HEK293 (cell line): ENCODE results near the gene ZNF445.
A peak's percentile ranks its signal among the peaks of the same experiment; 100 is the strongest.

ENCODE experiments used
- CTCF ChIA-PET: fragments of 350-600 bp; formaldehyde crosslinking; extraction: SDS; loops from one replicate; lab custom pipeline; 2021; ENCODE audit warnings: antibody characterized with exemption; lab: Yijun Ruan, JAX
- POLR2A ChIA-PET: fragments of 300-600 bp; formaldehyde crosslinking; extraction: SDS; loops from one replicate; lab custom pipeline; 2020; ENCODE audit warnings: antibody characterized with exemption, inconsistent platforms; lab: Yijun Ruan, JAX
- H3K27ac ChIP-seq: fragments of 200-500 bp; sonication (Bioruptor generic); 2 replicates; pipeline ENCODE4 v1.5.1; 2014; ENCODE audit warnings: low read depth, low read length, control low read depth, inconsistent platforms; ENCODE audit errors: extremely low read depth
- H3K36me3 ChIP-seq, 2 experiments: fragments of 200-500 bp in 1 of 2; sonication (Bioruptor generic) in 1 of 2; 1 replicate in 1 of 2; 2 replicates in 1 of 2; pipeline ENCODE4 v1.5.1; 2014 to 2017; ENCODE audit warnings: inconsistent platforms in 2 of 2, low read length in 2 of 2; ENCODE audit not compliant: control insufficient read depth in 2 of 2, insufficient read depth in 1 of 2
- H3K4me1 ChIP-seq: fragments of 200-500 bp; sonication (Bioruptor generic); 2 replicates; pipeline ENCODE4 v1.5.1; 2014; ENCODE audit warnings: mild to moderate bottlenecking, low read length, inconsistent platforms; ENCODE audit not compliant: control insufficient read depth, insufficient read depth
- H3K4me3 ChIP-seq: 2 replicates; pipeline ENCODE4 v1.5.1; 2011; ENCODE audit warnings: low read depth, mild to moderate bottlenecking, control low read depth, low read length, moderate library complexity
- H3K9me3 ChIP-seq: fragments of 200-500 bp; sonication (Bioruptor generic); 2 replicates; pipeline ENCODE4 v1.5.1; 2014; ENCODE audit warnings: low read depth, low read length, inconsistent platforms; ENCODE audit not compliant: control insufficient read depth, insufficient read depth
- GLI2 ChIP-seq: fragments of 450-650 bp; formaldehyde crosslinking; IDR thresholded peaks from 2 replicates; pipeline ENCODE4; 2017; ENCODE audit warnings: missing biosample characterization, missing genetic modification characterization, low read depth, borderline replicate concordance
- IKZF3 ChIP-seq: fragments of 450-650 bp; IDR thresholded peaks from 2 replicates; pipeline ENCODE4 v1.5.0; 2018; ENCODE audit warnings: missing biosample characterization, mild to moderate bottlenecking, missing genetic modification characterization, moderate library complexity
- KLF8 ChIP-seq: fragments of 450-650 bp; formaldehyde crosslinking; IDR thresholded peaks from 2 replicates; pipeline ENCODE4 v1.5.1; 2016; ENCODE audit warnings: missing biosample characterization, missing genetic modification characterization
- MYNN ChIP-seq: fragments of 450-650 bp; formaldehyde crosslinking; IDR thresholded peaks from 2 replicates; pipeline ENCODE4 v1.5.1; 2016; ENCODE audit warnings: missing biosample characterization, missing genetic modification characterization, borderline replicate concordance
- OSR2 ChIP-seq: fragments of 450-650 bp; formaldehyde crosslinking; IDR thresholded peaks from 2 replicates; pipeline ENCODE4 v1.5.1; 2016; ENCODE audit warnings: missing biosample characterization, missing genetic modification characterization
- PBX3 ChIP-seq: sonication (generic); formaldehyde crosslinking; IDR thresholded peaks from 2 replicates; pipeline ENCODE4 v1.8.1; 2022; ENCODE audit warnings: mild to moderate bottlenecking, moderate library complexity, missing genetic modification reagents
- PRDM1 ChIP-seq: fragments of 450-650 bp; formaldehyde crosslinking; IDR thresholded peaks from 2 replicates; pipeline ENCODE4; 2016; ENCODE audit warnings: missing biosample characterization, missing genetic modification characterization
- TCF7L2 ChIP-seq: IDR thresholded peaks from 2 replicates; pipeline ENCODE4 v1.6.1; 2011; ENCODE audit warnings: low read depth, mild to moderate bottlenecking, inconsistent platforms, low read length, moderate library complexity, borderline replicate concordance
- ZBTB17 ChIP-seq: fragments of 450-650 bp; formaldehyde crosslinking; IDR thresholded peaks from 2 replicates; pipeline ENCODE4 v1.5.1; 2016; ENCODE audit warnings: missing biosample characterization, missing genetic modification characterization
- ZNF148 ChIP-seq: fragments of 450-650 bp; formaldehyde crosslinking; IDR thresholded peaks from 2 replicates; pipeline ENCODE4 v1.5.0; 2017; ENCODE audit warnings: missing biosample characterization, missing genetic modification characterization, borderline replicate concordance
- ZNF174 ChIP-seq: fragments of 450-650 bp; formaldehyde crosslinking; IDR thresholded peaks from 2 replicates; pipeline ENCODE4 v1.5.0; 2017; ENCODE audit warnings: missing biosample characterization, mild to moderate bottlenecking, missing genetic modification characterization
- ZNF2 ChIP-seq: fragments of 450-650 bp; formaldehyde crosslinking; IDR thresholded peaks from 2 replicates; pipeline ENCODE4 v1.5.1; 2016; ENCODE audit warnings: missing biosample characterization, missing genetic modification characterization
- ZNF214 ChIP-seq: fragments of 450-650 bp; formaldehyde crosslinking; IDR thresholded peaks from 2 replicates; pipeline ENCODE4 v1.5.1; 2017; ENCODE audit warnings: missing biosample characterization, mild to moderate bottlenecking, missing genetic modification characterization, borderline replicate concordance
- ZNF248 ChIP-seq: fragments of 450-650 bp; formaldehyde crosslinking; IDR thresholded peaks from 2 replicates; pipeline ENCODE4 v1.5.1; 2017; ENCODE audit warnings: missing biosample characterization, missing genetic modification characterization
- ZNF26 ChIP-seq: fragments of 450-650 bp; formaldehyde crosslinking; IDR thresholded peaks from 2 replicates; pipeline ENCODE4 v1.5.1; 2016; ENCODE audit warnings: missing biosample characterization, missing genetic modification characterization
- ZNF335 ChIP-seq: fragments of 450-650 bp; formaldehyde crosslinking; conservative IDR thresholded peaks from 2 replicates; pipeline ENCODE4 v1.5.1; 2016; ENCODE audit warnings: missing biosample characterization, missing genetic modification characterization
- ZNF391 ChIP-seq: fragments of 450-650 bp; formaldehyde crosslinking; IDR thresholded peaks from 2 replicates; pipeline ENCODE4 v1.5.1; 2016; ENCODE audit warnings: low read depth, missing biosample characterization, missing genetic modification characterization, borderline replicate concordance
- ZNF433 ChIP-seq: fragments of 450-650 bp; formaldehyde crosslinking; IDR thresholded peaks from 2 replicates; pipeline ENCODE4 v1.5.1; 2016; ENCODE audit warnings: missing biosample characterization, missing genetic modification characterization, low read depth
- ZNF600 ChIP-seq: fragments of 450-650 bp; formaldehyde crosslinking; IDR thresholded peaks from 2 replicates; pipeline ENCODE4 v1.5.1; 2016; ENCODE audit warnings: missing biosample characterization, missing genetic modification characterization
- ZNF626 ChIP-seq: fragments of 450-650 bp; sonication (Bioruptor Pico); formaldehyde crosslinking; IDR thresholded peaks from 2 replicates; pipeline ENCODE4 v1.5.1; 2018; ENCODE audit warnings: missing biosample characterization, missing genetic modification characterization, inconsistent platforms
- ZNF76 ChIP-seq: fragments of 450-650 bp; formaldehyde crosslinking; IDR thresholded peaks from 2 replicates; pipeline ENCODE4; 2016; ENCODE audit warnings: low read depth, missing biosample characterization, missing genetic modification characterization, borderline replicate concordance

ZNF445 gene

GRCh38 chr3:44511238-44511566 is 33.7 kb upstream of the ZNF445 start:
- POLR2A ChIA-PET = interaction anchor here (0.6 to 1.5 kb wide), 7 partner anchors 8 to 251 kb away, joined by 3 to 8 read pairs (median 4); partner anchors contain the start of genes KIF15, ZNF445 and ZNF502
- peak overlapping the region; percentile 32; the same call in 1 of the 2 replicates for H3K27ac ChIP-seq

DNA sequence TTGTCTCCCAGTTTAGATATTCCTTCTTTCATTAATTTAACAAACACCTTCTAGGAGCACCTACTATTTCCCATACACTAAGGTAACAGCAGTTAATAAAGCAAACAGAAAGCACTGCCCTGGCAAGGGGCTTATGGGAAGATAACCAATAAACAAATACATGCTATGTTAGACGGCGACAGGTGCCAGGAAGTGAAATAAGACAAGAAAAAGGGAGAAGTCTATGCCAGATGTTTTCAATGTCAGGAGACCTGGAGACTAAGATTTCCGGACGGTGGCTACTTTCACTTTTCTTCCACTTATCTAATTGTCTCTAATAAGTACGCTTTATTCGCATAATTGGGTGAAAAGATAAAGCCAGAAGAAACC is 32.5 kb upstream of the ZNF445 start:
- H3K9me3 ChIP-seq = no peaks in the 10 kb centered on the region
- peaks cover 0 to 2% of the 10 kb centered on the region in 2 experiments; a peak in 2 of 3 replicates for H3K36me3 ChIP-seq
- CTCF ChIA-PET = no interaction called here
- peak overlapping the region; percentile 63; the same call in 1 of the 2 replicates for H3K27ac ChIP-seq
- H3K4me1 ChIP-seq = no peaks in the 10 kb centered on the region
- POLR2A ChIA-PET = interaction anchor here (0.6 to 1.5 kb wide), 5 partner anchors 8 to 219 kb away, joined by 3 to 8 read pairs (median 4); partner anchors contain the start of genes TCAIM, ZNF197, ZNF445 and ZNF501
- peak overlapping the region; percentile 70 for H3K4me3 ChIP-seq
- no peak for TF ChIP-seq OSR2 (tag by site-specific recombination)
- no peak for TF ChIP-seq ZNF626
- TF ChIP-seq ZNF335 = peak; percentile 13
- TF ChIP-seq ZNF26 (tag by site-specific recombination) = no peak
- no peak for TF ChIP-seq ZNF76
- TF ChIP-seq ZNF2 (tag by site-specific recombination) = no peak
- TF ChIP-seq PBX3 (CRISPR knock-in tag) = no peak
- TF ChIP-seq IKZF3 (tag by site-specific recombination) = no peak
- no peak for TF ChIP-seq ZNF391 (tag by site-specific recombination)
- TF ChIP-seq PRDM1 (tag by site-specific recombination) = 0 out of 2 replicates have a peak, but pooled peaks have one; percentile 12

More at GRCh38 chr3:44511238-44511566, 33.7 kb upstream of the ZNF445 start:
- Histone ChIP-seq H3K4me1 (no peaks in the 10 kb centered on the region), H3K36me3 (peaks cover 0 to 2% of the 10 kb centered on the region in 2 experiments; a peak in 2 of 3 replicates), H3K9me3 (no peaks in the 10 kb centered on the region), H3K4me3 (peak overlapping the region; percentile 70)
- CTCF ChIA-PET = interaction anchor here (0.6 to 1.2 kb wide), 3 partner anchors 14 to 1375 kb away, joined by 3 to 5 read pairs (median 4); partner anchors contain the start of gene CCR9
- no peak for TF ChIP-seq ZNF174 (tag by site-specific recombination)
- no peak for TF ChIP-seq TCF7L2
- TF ChIP-seq ZNF335 = peak; percentile 60; the same call in 1 of the 2 replicates
- no peak for TF ChIP-seq MYNN (tag by site-specific recombination)
- 0 out of 2 replicates have a peak, but pooled peaks have one; percentile 6 for TF ChIP-seq ZNF2 (tag by site-specific recombination)
- TF ChIP-seq ZBTB17 (tag by site-specific recombination) = 0 out of 2 replicates have a peak, but pooled peaks have one; percentile 4
- no peak for TF ChIP-seq OSR2 (tag by site-specific recombination)

DNA sequence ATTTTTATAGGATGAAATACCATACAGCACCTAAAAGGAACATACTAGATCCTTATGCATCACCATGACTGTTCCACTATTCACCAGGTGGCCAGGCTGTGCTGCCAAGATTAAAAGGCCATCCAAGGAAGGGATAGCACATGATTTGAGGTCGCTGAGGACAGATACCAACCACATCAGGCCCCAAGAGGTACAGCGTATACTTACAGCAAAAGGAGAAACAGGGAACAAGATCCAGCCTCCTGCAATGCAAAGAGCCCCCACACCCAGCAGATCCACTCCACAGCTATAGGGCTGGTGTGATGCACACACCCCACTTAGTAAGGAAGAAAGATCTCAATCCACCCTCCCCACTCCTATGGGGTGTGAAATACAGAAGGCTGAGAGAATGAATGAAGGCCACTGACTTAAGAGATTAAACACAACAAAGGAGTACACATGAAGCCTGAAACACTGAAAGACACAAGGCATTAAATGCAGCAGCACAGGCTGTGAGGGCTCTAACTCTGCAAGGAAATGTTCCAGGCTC is 32.0 kb upstream of the ZNF445 start:
- peaks cover 0 to 2% of the 10 kb centered on the region in 2 experiments; a peak in 2 of 3 replicates for H3K36me3 ChIP-seq
- no peak overlapping the region for H3K27ac ChIP-seq
- POLR2A ChIA-PET = interaction anchor here (1.1 kb wide), 1 partner anchor 171 kb away, joined by 4 read pairs; the partner anchor contains the start of gene TCAIM
- TF ChIP-seq KLF8 (no peak), ZNF433 (tag by site-specific recombination) (no peak), ZNF248 (tag by site-specific recombination) (no peak), ZNF214 (no peak), ZNF600 (tag by site-specific recombination) (no peak), GLI2 (tag by site-specific recombination) (no peak), ZNF148 (tag by site-specific recombination) (no peak)
- H3K4me3 ChIP-seq = peak overlapping the region; percentile 70
- no peaks in the 10 kb centered on the region for H3K9me3 ChIP-seq
- H3K4me1 ChIP-seq = no peaks in the 10 kb centered on the region
- CTCF ChIA-PET = no interaction called here
